H1 (cell line): Measurements from ENCODE around the gene COL26A1. TPM values are rescaled to one million over a fixed set of nuclear protein-coding genes. Genes with fewer than 3 reads are reported as not detected.

Source experiments
- CTCF ChIA-PET: fragments of 300-600 bp; sonication (Branson Sonifier 250); formaldehyde crosslinking; loops from one replicate; lab custom pipeline; 2021; ENCODE audit not compliant: partially characterized antibody; lab: Charles Lee
- POLR2A ChIA-PET: fragments of 300-600 bp; sonication (Branson Sonifier 250); formaldehyde crosslinking; loops from one replicate; lab custom pipeline; 2021; ENCODE audit warnings: inconsistent platforms; ENCODE audit not compliant: partially characterized antibody; lab: Charles Lee
- DNase-seq, 2 experiments: peaks; one replicate each; pipeline versions ENCODE4 v3.0.0 to v3.0.0-alpha.2; 2010 to 2022; ENCODE audit warnings: low spot score in 2 of 2, low read depth in 1 of 2, mixed read lengths in 1 of 2
- FAIRE-seq: peaks from 2 replicates; lab custom pipeline; 2011; peaks lifted over from hg19 to GRCh38; lab: Jason Lieb, UNC
- H2AFZ ChIP-seq: 2 replicates; pipeline ENCODE4 v1.8.1; 2012; ENCODE audit warnings: low read length, inconsistent platforms
- H2AK5ac ChIP-seq: 2 replicates; pipeline ENCODE4 v1.6.1; 2013; ENCODE audit warnings: low read depth, low read length
- H2BK120ac ChIP-seq: replicated peaks from 2 replicates; pipeline ENCODE3; 2013; ENCODE audit warnings: low read depth, low read length, inconsistent platforms
- H2BK12ac ChIP-seq: 2 replicates; pipeline ENCODE4 v1.6.1; 2013; ENCODE audit warnings: low read depth, low read length
- H2BK15ac ChIP-seq: 2 replicates; pipeline ENCODE4 v1.6.1; 2013; ENCODE audit warnings: low read length
- H2BK20ac ChIP-seq: 2 replicates; pipeline ENCODE4 v1.6.1; 2013; ENCODE audit warnings: low read length
- H2BK5ac ChIP-seq: 2 replicates; pipeline ENCODE4 v1.6.1; 2013; ENCODE audit warnings: low read depth, low read length
- H3K14ac ChIP-seq: 2 replicates; pipeline ENCODE4 v1.6.1; 2013; ENCODE audit warnings: inconsistent platforms; ENCODE audit not compliant: insufficient read length
- H3K18ac ChIP-seq: 2 replicates; pipeline ENCODE4 v1.6.1; 2013; ENCODE audit warnings: low read length; ENCODE audit errors: extremely low read depth
- H3K23ac ChIP-seq: 2 replicates; pipeline ENCODE4 v1.6.1; 2013; ENCODE audit warnings: inconsistent platforms; ENCODE audit not compliant: insufficient read length
- H3K23me2 ChIP-seq: 2 replicates; pipeline ENCODE4 v1.6.1; 2013; ENCODE audit warnings: low read depth, low read length
- H3K27ac ChIP-seq: 2 replicates; pipeline ENCODE4 v1.6.1; 2011; ENCODE audit warnings: low read depth, low read length, inconsistent platforms
- H3K27me3 ChIP-seq, 4 experiments: replicated peaks in 1 of 4; 1 replicate in 1 of 4; 2 replicates in 3 of 4; pipeline versions ENCODE4 v1.6.1 to v1.8.1; 2011 to 2013; ENCODE audit warnings: low read length in 3 of 4, mild to moderate bottlenecking in 3 of 4, inconsistent platforms in 2 of 4, mixed read lengths in 2 of 4, moderate library complexity in 1 of 4; ENCODE audit not compliant: control insufficient read depth in 3 of 4, insufficient read depth in 3 of 4; ENCODE audit errors: extremely low read depth in 1 of 4
- H3K36me3 ChIP-seq, 4 experiments: 2 replicates each; pipeline versions ENCODE4 v1.6.1 to v1.8.1; 2011 to 2013; ENCODE audit warnings: mild to moderate bottlenecking in 4 of 4, low read length in 3 of 4, moderate library complexity in 2 of 4, control low read depth in 1 of 4, inconsistent platforms in 1 of 4; ENCODE audit not compliant: insufficient read depth in 4 of 4, control insufficient read depth in 2 of 4
- H3K4ac ChIP-seq: replicated peaks from 2 replicates; pipeline ENCODE3; 2013; ENCODE audit warnings: low read length, low read depth, mixed read lengths, inconsistent platforms; ENCODE audit not compliant: insufficient read length
- H3K4me1 ChIP-seq, 4 experiments: replicated peaks in 1 of 4; 1 replicate in 1 of 4; 2 replicates in 3 of 4; pipeline versions ENCODE4 v1.6.1 to v1.8.1; 2011 to 2013; ENCODE audit warnings: low read length in 3 of 4, inconsistent platforms in 2 of 4, mixed read lengths in 1 of 4; ENCODE audit not compliant: insufficient read depth in 4 of 4, control insufficient read depth in 3 of 4
- H3K4me2 ChIP-seq, 2 experiments: 2 replicates each; pipeline versions ENCODE4 v1.6.1 to v1.8.1; 2011 to 2013; ENCODE audit warnings: low read depth in 2 of 2, low read length in 2 of 2, control low read depth in 1 of 2, inconsistent platforms in 1 of 2, mild to moderate bottlenecking in 1 of 2; ENCODE audit not compliant: insufficient read depth in 1 of 2
- H3K4me3 ChIP-seq, 4 experiments: fragments of 200-600, 300-600 bp in 1 of 4; sonication (generic), shearing (Covaris generic), sonication (Bioruptor Twin) in 1 of 4; 2 replicates each; pipeline versions ENCODE4 v1.5.1 to v1.8.1; 2011 to 2016; ENCODE audit warnings: low read length in 4 of 4, low read depth in 3 of 4, control low read depth in 2 of 4, inconsistent platforms in 2 of 4, mild to moderate bottlenecking in 2 of 4, mixed read lengths in 1 of 4, moderate library complexity in 1 of 4; ENCODE audit not compliant: insufficient read depth in 2 of 4; ENCODE audit errors: extremely low read depth in 1 of 4
- H3K56ac ChIP-seq: replicated peaks from 2 replicates; pipeline ENCODE3; 2013; ENCODE audit warnings: low read depth, mild to moderate bottlenecking, mixed read lengths, low read length, inconsistent platforms; ENCODE audit not compliant: insufficient read length
- H3K79me1 ChIP-seq: 2 replicates; pipeline ENCODE4 v1.6.1; 2013; ENCODE audit warnings: low read depth, low read length, control low read depth
- H3K79me2 ChIP-seq, 2 experiments: 2 replicates each; pipeline versions ENCODE4 v1.6.1 to v1.8.1; 2012 to 2013; ENCODE audit warnings: low read length in 2 of 2, mild to moderate bottlenecking in 2 of 2, inconsistent platforms in 1 of 2; ENCODE audit not compliant: insufficient read depth in 2 of 2, control insufficient read depth in 1 of 2
- H3K9ac ChIP-seq, 4 experiments: replicated peaks in 1 of 4; 1 replicate in 1 of 4; 2 replicates in 3 of 4; pipeline versions ENCODE4 v1.6.1 to v1.8.1; 2011 to 2013; ENCODE audit warnings: low read depth in 3 of 4, low read length in 3 of 4, control low read depth in 2 of 4, mild to moderate bottlenecking in 2 of 4, moderate library complexity in 2 of 4, inconsistent platforms in 1 of 4; ENCODE audit errors: extremely low read depth in 1 of 4
- H3K9me3 ChIP-seq, 2 experiments: 2 replicates each; pipeline versions ENCODE4 v1.6.1 to v1.8.1; 2012 to 2013; ENCODE audit warnings: mild to moderate bottlenecking in 2 of 2, moderate library complexity in 2 of 2, control low read depth in 1 of 2, inconsistent platforms in 1 of 2, low read depth in 1 of 2, low read length in 1 of 2, mixed read lengths in 1 of 2; ENCODE audit not compliant: insufficient read depth in 2 of 2
- H4K20me1 ChIP-seq, 2 experiments: replicated peaks in 1 of 2; 2 replicates each; pipeline versions ENCODE3 to v1.8.1; 2011 to 2013; ENCODE audit warnings: inconsistent platforms in 2 of 2, low read length in 2 of 2, mild to moderate bottlenecking in 1 of 2; ENCODE audit not compliant: insufficient read depth in 2 of 2, control insufficient read depth in 1 of 2
- H4K5ac ChIP-seq: 2 replicates; pipeline ENCODE4 v1.6.1; 2013; ENCODE audit warnings: low read length, low read depth, mixed read lengths, inconsistent platforms; ENCODE audit not compliant: insufficient read length
- H4K8ac ChIP-seq: 2 replicates; pipeline ENCODE4 v1.8.0; 2013; ENCODE audit warnings: mild to moderate bottlenecking, moderate library complexity, low read length, inconsistent platforms; ENCODE audit not compliant: insufficient read depth; ENCODE audit errors: extremely low read depth
- H4K91ac ChIP-seq: replicated peaks from 2 replicates; pipeline ENCODE3; 2013; ENCODE audit warnings: low read length, mixed read lengths, inconsistent platforms; ENCODE audit not compliant: insufficient read length
- ASH2L ChIP-seq: fragments of 200-600, 300-600 bp; sonication (generic); IDR thresholded peaks from one replicate; pipeline ENCODE4 v1.7.1; 2017; ENCODE audit warnings: low read length
- BRCA1 ChIP-seq: IDR thresholded peaks from 2 replicates; pipeline ENCODE4 v1.6.1; 2012; ENCODE audit warnings: low read depth, low read length, improper control_type of control experiment
- CREB1 ChIP-seq: IDR thresholded peaks from 2 replicates; pipeline ENCODE4 v1.6.1; 2012; ENCODE audit warnings: inconsistent platforms
- E2F6 ChIP-seq: IDR thresholded peaks from 2 replicates; pipeline ENCODE4 v1.6.1; 2012; ENCODE audit warnings: inconsistent platforms
- HDAC6 ChIP-seq: IDR thresholded peaks from one replicate; pipeline ENCODE4 v1.7.1; 2012; ENCODE audit warnings: low read depth, mild to moderate bottlenecking, inconsistent platforms, low read length, moderate library complexity
- KDM4A ChIP-seq: IDR thresholded peaks from one replicate; pipeline ENCODE4 v1.7.1; 2012; ENCODE audit warnings: low read depth, mild to moderate bottlenecking, moderate library complexity, low read length, inconsistent platforms; ENCODE audit not compliant: severe bottlenecking
- NRF1 ChIP-seq: IDR thresholded peaks from 2 replicates; pipeline ENCODE4 v1.6.1; 2011; ENCODE audit warnings: mild to moderate bottlenecking, low read depth, low read length, improper control_type of control experiment
- PHF8 ChIP-seq: fragments of 200-600 bp; sonication (generic); conservative IDR thresholded peaks from 2 replicates; pipeline ENCODE4 v1.7.1; 2012; ENCODE audit warnings: low read depth, mild to moderate bottlenecking, inconsistent platforms, low read length, moderate library complexity
- TAF7 ChIP-seq: optimal IDR thresholded peaks from 2 replicates; pipeline ENCODE3; 2011; ENCODE audit warnings: low read depth, mild to moderate bottlenecking, inconsistent platforms, low read length, moderate library complexity, borderline replicate concordance
- WGBS, 2 experiments: shearing (Covaris generic) in 1 of 2; methylation state at CpG; one replicate each; pipeline versions ENCODE4 v1.1.6 to v1.1.7; 2013 to 2015; ENCODE audit warnings: low lambda C conversion rate in 2 of 2, mixed read lengths in 2 of 2, inconsistent platforms in 1 of 2, low coverage in 1 of 2, missing lambda C conversion rate in 1 of 2; ENCODE audit not compliant: insufficient replicate concordance in 2 of 2, insufficient coverage in 1 of 2, insufficient read length in 1 of 2; ENCODE audit errors: extremely low coverage in 1 of 2, missing lambda C conversion rate in 1 of 2; 5-methylcytosine and 5-hydroxymethylcytosine counted together
- polyA plus RNA-seq, 7 experiments: library from polyadenylated mRNA; depleted of rRNA in 3 of 7; stranded (reverse) in 5 of 7; unstranded in 2 of 7; fragments of >200 nt in 5 of 7; fragments of 200-250 nt in 2 of 7; gene quantifications; 1 replicate in 5 of 7; 2 replicates in 1 of 7; 4 replicates in 1 of 7; pipeline versions ENCODE4 v1.2.1 to v1.2.3, GENCODE V29; 2011 to 2013; ENCODE audit warnings: missing spikeins in 2 of 7, mixed read lengths in 2 of 7
- total RNA-seq: library from RNA; stranded (reverse); fragmentation: NEBNext Ultra II Directional; extraction: Animal tissue kit (Norgen Biotek cat#: 25700); gene quantifications from 2 replicates; pipeline ENCODE4 v1.2.1, GENCODE V29; 2021
- TF ChIP-seq, protein P1 (sequence below): IDR thresholded peaks from 2 replicates; pipeline ENCODE4 v1.6.1; 2011; ENCODE audit warnings: low read depth, mild to moderate bottlenecking, low read length; ENCODE audit not compliant: insufficient read depth

Gene COL26A1
- total and polyA plus RNA-seq, 2 of the 8 experiments (the other 6 are each of a cell fraction or from before 2014, with no cell fraction given): 51.1 to 68.8 TPM

DNA sequence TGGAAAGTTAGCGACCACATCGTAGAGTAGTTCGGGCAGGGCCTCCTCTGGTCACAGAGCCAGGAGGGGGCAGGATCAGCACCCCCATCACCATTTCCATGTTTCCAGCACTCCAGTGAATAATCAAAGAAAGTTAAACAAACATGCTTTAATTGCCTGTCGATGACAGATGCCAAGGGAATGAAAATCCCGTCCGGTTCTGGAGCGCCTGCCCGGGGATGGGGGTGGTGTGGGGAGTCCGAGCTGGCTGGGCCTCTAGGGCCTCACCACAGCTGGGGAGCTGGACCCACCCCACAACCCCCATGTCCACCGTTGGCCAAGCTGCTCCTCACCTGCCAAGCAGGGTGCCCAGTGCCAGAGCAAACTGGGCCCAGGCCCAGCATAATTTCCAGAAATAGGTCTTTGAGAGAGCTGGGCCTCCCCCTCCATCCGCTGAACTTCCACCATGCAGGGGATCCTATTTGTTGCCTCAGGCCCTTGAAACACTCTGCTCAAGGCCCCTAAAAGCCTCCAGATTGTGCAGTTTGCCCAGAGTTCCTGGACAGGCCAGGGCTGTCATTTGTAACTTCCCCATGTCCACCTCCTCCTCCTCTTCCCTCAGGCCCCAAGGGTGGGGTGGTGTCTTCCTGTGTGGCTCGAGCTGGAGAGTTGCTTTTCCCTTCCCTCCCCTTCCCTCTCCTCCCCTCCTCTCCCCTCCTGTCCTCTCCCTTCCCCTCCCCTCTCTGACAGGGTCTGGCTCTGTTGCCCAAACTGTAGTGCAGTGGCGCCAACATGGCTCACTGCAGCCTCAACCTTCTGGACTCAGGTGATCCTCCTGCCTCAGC is 165.4 kb downstream of the COL26A1 start:
- Histone ChIP-seq H2BK5ac (no peak overlapping the region), H4K91ac (no peak overlapping the region), H3K56ac (no peak overlapping the region), H3K4me1 (no peaks in the 10 kb centered on the region), H2AK5ac (no peak overlapping the region), H3K79me1 (no peaks in the 10 kb centered on the region), H2BK120ac (no peak overlapping the region), H3K27ac (no peak overlapping the region), H2BK20ac (no peak overlapping the region), H3K4me3 (no peak overlapping the region), H2AFZ (no peak overlapping the region), H3K4ac (no peak overlapping the region), H4K8ac (no peak overlapping the region), H2BK15ac (no peak overlapping the region), H2BK12ac (no peak overlapping the region), H3K4me2 (no peak overlapping the region), H3K23me2 (no peaks in the 10 kb centered on the region; the same call in 1 of the 2 replicates), H3K14ac (no peak overlapping the region), H3K36me3 (no peaks in the 10 kb centered on the region), H3K18ac (no peak overlapping the region), H3K27me3 (no peaks in the 10 kb centered on the region), H3K23ac (no peak overlapping the region), H3K9ac (no peak overlapping the region), H4K20me1 (peaks cover 0 to 4% of the 10 kb centered on the region in 2 experiments), H3K79me2 (no peaks in the 10 kb centered on the region)
- ChIA-PET CTCF (interaction anchor here (0.6 to 2.4 kb wide), 6 partner anchors 10 to 876 kb away, joined by 3 to 10 read pairs (median 4); no protein-coding TSS in a partner anchor), POLR2A (no interaction called here)
- DNase-seq (no peak), FAIRE-seq (no peak)
- TF ChIP-seq ASH2L: no peak
- no peak for TF ChIP-seq KDM4A
- TF ChIP-seq CREB1: no peak
- TF ChIP-seq, protein P1, sequence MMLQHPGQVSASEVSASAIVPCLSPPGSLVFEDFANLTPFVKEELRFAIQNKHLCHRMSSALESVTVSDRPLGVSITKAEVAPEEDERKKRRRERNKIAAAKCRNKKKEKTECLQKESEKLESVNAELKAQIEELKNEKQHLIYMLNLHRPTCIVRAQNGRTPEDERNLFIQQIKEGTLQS: no peak
- no peak for TF ChIP-seq HDAC6
- TF ChIP-seq PHF8: no peak
- no peak for TF ChIP-seq BRCA1
- no peak for TF ChIP-seq E2F6
- no peak for TF ChIP-seq TAF7
- TF ChIP-seq NRF1: no peak
- TF ChIP-seq, all 59 proteins: peak for 0
- no peak overlapping the region for H4K5ac ChIP-seq
- WGBS, 2 experiments: 91% methylated on average over 12 of the region's 13 CpGs; no CpG with 5 or more reads in 1 of the 2 experiments
- no peaks in the 10 kb centered on the region for H3K9me3 ChIP-seq
